HCT116 (cell line): Measurements from ENCODE around the gene TEX2.

ENCODE experiments used
- CBX3 ChIP-seq: IDR thresholded peaks from 2 replicates; pipeline ENCODE4 v1.6.1; 2012; ENCODE audit warnings: low read depth
- EGR1 ChIP-seq: IDR thresholded peaks from 2 replicates; pipeline ENCODE4 v1.6.1; 2012; ENCODE audit warnings: low read depth
- POLR2AphosphoS5 ChIP-seq: IDR thresholded peaks from 2 replicates; pipeline ENCODE4 v1.6.1; 2011; ENCODE audit warnings: mild to moderate bottlenecking, low read depth, low read length, moderate library complexity
- TF ChIP-seq, protein P1 (sequence below), 3 experiments: fragments of 200-600 bp in 1 of 3; sonication (generic) in 1 of 3; IDR thresholded peaks in 2 of 3; conservative IDR thresholded peaks in 1 of 3; 2 replicates each; pipeline ENCODE4 v1.5.1; 2012 to 2017; ENCODE audit warnings: low read depth in 2 of 3, low read length in 2 of 3, antibody characterized with exemption in 1 of 3, borderline replicate concordance in 1 of 3, control low read depth in 1 of 3, mild to moderate bottlenecking in 1 of 3, mixed read lengths in 1 of 3, mixed run types in 1 of 3, moderate library complexity in 1 of 3; ENCODE audit not compliant: insufficient read depth in 1 of 3

DNA sequence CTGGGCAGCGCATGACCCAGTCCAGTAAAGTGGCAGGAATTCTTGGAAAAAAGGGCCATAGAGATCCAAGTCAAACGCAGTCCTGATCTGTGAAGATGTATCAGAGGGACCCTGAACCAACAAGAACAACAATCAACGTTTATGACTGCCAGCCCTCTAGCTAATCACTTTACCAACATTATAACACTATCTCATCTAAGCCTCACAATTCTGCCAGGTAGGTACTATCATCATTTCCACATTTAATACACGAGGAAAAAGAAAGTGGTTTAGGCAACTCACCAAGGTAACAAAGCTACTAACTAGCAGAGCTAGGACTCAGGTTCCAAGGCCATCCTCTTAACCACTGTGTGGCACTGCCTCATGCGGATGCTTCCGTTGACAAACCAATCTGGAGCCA, 28.1 kb downstream of the TEX2 start:
- TF ChIP-seq CBX3 (no peak), POLR2AphosphoS5 (no peak), EGR1 (no peak)
- TF ChIP-seq, protein P1, sequence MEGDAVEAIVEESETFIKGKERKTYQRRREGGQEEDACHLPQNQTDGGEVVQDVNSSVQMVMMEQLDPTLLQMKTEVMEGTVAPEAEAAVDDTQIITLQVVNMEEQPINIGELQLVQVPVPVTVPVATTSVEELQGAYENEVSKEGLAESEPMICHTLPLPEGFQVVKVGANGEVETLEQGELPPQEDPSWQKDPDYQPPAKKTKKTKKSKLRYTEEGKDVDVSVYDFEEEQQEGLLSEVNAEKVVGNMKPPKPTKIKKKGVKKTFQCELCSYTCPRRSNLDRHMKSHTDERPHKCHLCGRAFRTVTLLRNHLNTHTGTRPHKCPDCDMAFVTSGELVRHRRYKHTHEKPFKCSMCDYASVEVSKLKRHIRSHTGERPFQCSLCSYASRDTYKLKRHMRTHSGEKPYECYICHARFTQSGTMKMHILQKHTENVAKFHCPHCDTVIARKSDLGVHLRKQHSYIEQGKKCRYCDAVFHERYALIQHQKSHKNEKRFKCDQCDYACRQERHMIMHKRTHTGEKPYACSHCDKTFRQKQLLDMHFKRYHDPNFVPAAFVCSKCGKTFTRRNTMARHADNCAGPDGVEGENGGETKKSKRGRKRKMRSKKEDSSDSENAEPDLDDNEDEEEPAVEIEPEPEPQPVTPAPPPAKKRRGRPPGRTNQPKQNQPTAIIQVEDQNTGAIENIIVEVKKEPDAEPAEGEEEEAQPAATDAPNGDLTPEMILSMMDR (IDR thresholded peaks at IDR 0.05 in 2 of 3, conservative IDR thresholded peaks at IDR 0.05 in 1 of 3; ENCODE audit: borderline replicate concordance in 1 of 3, insufficient read depth in 1 of 3, low read depth in 2 of 3, low read length in 2 of 3): no peak
